Mucosa of descending colon (tissue), 3 donors: ENCODE data around the gene ABHD13. TPM values are rescaled to one million over a fixed set of nuclear protein-coding genes. Genes with fewer than 3 reads are reported as not detected.

ENCODE experiments used
- ATAC-seq: fragments of 200-7000 bp; cut with Tn5 transposase; one replicate; pipeline ENCODE4 v1.9.1; 2020; ENCODE audit warnings: mild to moderate bottlenecking, moderate library complexity
- DNase-seq, 3 donors: peaks; one replicate each; pipeline ENCODE4 v3.0.0-alpha.2; 2020
- H3K36me3 ChIP-seq: fragments of 200-600 bp; one replicate; pipeline ENCODE4 v1.8.0; 2021; ENCODE audit warnings: low read depth, mild to moderate bottlenecking
- H3K4me1 ChIP-seq: fragments of 200-600 bp; one replicate; pipeline ENCODE4 v1.8.0; 2021; ENCODE audit warnings: low read depth, mild to moderate bottlenecking
- H3K4me3 ChIP-seq: fragments of 200-600 bp; one replicate; pipeline ENCODE4 v1.8.0; 2021; ENCODE audit warnings: mild to moderate bottlenecking
- H3K9me3 ChIP-seq: fragments of 200-600 bp; one replicate; pipeline ENCODE4 v1.8.0; 2021; ENCODE audit warnings: mild to moderate bottlenecking
- intact Hi-C, 2 donors: fragments of 100-400 bp; cut with DNase I in 1 of 2; cut with micrococcal nuclease in 1 of 2; formaldehyde crosslinking; loops; one replicate each; pipeline versions ENCODE4 v1.11.0 to v1.11.1; 2022; cut with DNase I, micrococcal nuclease
- long read RNA-seq, 2 donors: library from polyadenylated mRNA; unstranded; transcript quantifications; one replicate each; pipeline ENCODE4 v2.0.0, GENCODE V29; 2019 to 2021
- total RNA-seq, 3 donors: library from RNA; stranded (reverse); fragmentation: NEBNext Ultra II Directional in 2 of 3; extraction: Animal tissue kit (Norgen Biotek cat#: 25700) in 2 of 3; gene quantifications; one replicate each; pipeline versions ENCODE4 v1.2.1 to v1.2.4, GENCODE V29; 2021 to 2023
- TF ChIP-seq, protein P1 (sequence below): fragments of 200-600 bp; IDR thresholded peaks from one replicate; pipeline ENCODE4 v1.8.0; 2022; ENCODE audit warnings: antibody characterized with exemption, mild to moderate bottlenecking
- donor health status: DM: no; HTN: no; CAD: no; lungs with moderate emphysema.
- donor health status: DM: no; HTN: no; CAD: no.
- donor health status: DM: no; HTN: yes; CAD: no.

ABHD13 gene
- 10 to 100 TPM in 1 of 3 donors, 1 to 10 TPM in 2; 8.4 to 10.3 (median 9.4) TPM for total RNA-seq
- long read RNA-seq, donor 1, full-length matches to known transcripts = 13 of 14 reads
- long read RNA-seq, donor 1, partial matches to known transcripts = 0 of 14 reads
- long read RNA-seq, donor 1, other reads (novel, unspliced or antisense) = 1 of 14 reads
- long read RNA-seq, donor 2, full-length matches to known transcripts = 11 of 12 reads
- long read RNA-seq, donor 2, partial matches to known transcripts = 0 of 12 reads
- long read RNA-seq, donor 2, other reads (novel, unspliced or antisense) = 1 of 12 reads

DNA sequence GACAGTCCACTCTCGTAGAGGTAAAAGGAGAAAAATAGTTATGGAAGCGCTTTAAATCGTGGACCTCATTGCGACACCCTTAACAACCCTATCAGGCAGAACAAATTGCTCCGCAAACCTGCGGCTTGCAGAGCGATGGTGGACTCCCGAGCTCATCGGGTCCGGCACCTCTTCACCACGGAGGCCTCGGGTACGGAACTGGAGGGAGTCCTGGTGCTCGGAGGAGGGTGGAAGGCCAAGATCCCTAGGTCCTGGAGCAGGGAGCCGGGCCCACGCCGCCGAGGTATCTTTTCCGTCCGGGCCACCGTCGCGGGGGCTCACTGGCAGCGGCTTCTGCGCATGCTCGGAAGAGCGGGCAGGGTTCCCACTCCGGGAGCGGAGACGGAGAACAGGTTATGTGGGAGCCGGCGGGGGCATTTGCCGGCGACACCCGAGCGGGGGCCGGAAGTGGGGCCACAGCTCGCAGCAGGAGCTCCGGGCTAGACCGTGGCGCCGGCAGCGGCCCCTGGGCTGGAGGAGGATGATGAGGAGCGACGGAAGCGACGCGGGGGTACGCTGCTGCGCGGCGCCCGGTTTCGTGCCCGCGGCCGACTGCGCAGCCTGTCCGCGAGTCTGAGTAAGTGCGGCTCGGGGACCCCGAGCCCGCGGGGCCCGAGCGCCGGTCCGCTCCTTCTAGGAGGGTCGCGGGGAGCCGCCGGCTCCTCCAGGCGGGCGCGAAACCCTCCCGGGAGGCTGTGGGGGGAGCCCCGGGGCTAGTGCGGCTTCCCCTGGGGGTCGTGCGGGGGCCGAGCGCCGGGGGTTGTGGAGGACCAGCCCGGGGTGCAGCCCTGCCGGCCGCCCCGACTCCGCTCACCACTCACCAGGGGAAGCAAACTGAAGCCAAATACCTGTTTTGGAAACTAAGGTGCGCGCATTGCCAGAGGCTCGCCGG is at the start of gene ABHD13:
TSS of gene ABHD13 (plus strand) at position 349 of the 931 bp plus-strand sequence. CDS start 10,827 bp downstream, outside the sequence.
- TF ChIP-seq, protein P1, sequence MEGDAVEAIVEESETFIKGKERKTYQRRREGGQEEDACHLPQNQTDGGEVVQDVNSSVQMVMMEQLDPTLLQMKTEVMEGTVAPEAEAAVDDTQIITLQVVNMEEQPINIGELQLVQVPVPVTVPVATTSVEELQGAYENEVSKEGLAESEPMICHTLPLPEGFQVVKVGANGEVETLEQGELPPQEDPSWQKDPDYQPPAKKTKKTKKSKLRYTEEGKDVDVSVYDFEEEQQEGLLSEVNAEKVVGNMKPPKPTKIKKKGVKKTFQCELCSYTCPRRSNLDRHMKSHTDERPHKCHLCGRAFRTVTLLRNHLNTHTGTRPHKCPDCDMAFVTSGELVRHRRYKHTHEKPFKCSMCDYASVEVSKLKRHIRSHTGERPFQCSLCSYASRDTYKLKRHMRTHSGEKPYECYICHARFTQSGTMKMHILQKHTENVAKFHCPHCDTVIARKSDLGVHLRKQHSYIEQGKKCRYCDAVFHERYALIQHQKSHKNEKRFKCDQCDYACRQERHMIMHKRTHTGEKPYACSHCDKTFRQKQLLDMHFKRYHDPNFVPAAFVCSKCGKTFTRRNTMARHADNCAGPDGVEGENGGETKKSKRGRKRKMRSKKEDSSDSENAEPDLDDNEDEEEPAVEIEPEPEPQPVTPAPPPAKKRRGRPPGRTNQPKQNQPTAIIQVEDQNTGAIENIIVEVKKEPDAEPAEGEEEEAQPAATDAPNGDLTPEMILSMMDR = no peak
- intact Hi-C loops = no loop called here
- peak; percentile 92 to 95 (median 93) for DNase-seq
- H3K9me3 ChIP-seq = no peaks in the 10 kb centered on the region
- peak; percentile 92 for ATAC-seq
- H3K36me3 ChIP-seq = no peaks in the 10 kb centered on the region
- peak within 1 kb of the TSS; percentile 98 for H3K4me3 ChIP-seq
- peaks cover 34% of the 10 kb centered on the region for H3K4me1 ChIP-seq

DNA sequence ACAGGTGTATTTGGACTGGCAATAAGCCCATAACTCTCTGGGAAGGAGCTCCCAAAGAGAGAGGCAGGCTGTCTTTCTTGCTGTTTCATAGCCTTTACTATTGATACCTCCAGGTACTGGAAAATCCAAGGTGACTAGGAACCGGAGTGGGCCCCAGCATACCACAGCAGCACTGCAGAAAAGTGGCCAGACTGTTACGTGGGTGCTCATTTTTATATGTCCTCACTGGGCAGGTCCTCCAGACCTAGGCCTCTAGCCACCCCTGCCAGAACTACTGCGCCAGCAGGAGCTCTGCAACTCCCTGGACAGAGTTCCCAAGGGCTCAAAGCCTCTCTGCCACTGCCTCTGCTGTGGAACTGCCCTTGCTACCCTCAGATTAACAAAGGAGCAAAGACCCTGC is 49.3 kb upstream of the ABHD13 start:
- DNase-seq = no peak
- ATAC-seq = no peak
- H3K4me1 ChIP-seq = no peaks in the 10 kb centered on the region

GRCh38 chr13:108176685-108177274 is 41.4 kb upstream of the ABHD13 start:
- Histone ChIP-seq H3K36me3 (no peaks in the 10 kb centered on the region), H3K4me1 (no peaks in the 10 kb centered on the region), H3K9me3 (no peaks in the 10 kb centered on the region), H3K4me3 (no peak overlapping the region)
- TF ChIP-seq, protein P1 = no peak
- DNase-seq = peak in 1 of 3 donors; percentile 69
- no peak for ATAC-seq
- intact Hi-C loops = no loop called here

More for the DNA sequence above, 49.3 kb upstream of the ABHD13 start:
- Histone ChIP-seq H3K36me3 (no peaks in the 10 kb centered on the region), H3K9me3 (no peaks in the 10 kb centered on the region), H3K4me3 (no peak overlapping the region)
- TF ChIP-seq, protein P1 = no peak
- intact Hi-C loops = no loop called here

DNA sequence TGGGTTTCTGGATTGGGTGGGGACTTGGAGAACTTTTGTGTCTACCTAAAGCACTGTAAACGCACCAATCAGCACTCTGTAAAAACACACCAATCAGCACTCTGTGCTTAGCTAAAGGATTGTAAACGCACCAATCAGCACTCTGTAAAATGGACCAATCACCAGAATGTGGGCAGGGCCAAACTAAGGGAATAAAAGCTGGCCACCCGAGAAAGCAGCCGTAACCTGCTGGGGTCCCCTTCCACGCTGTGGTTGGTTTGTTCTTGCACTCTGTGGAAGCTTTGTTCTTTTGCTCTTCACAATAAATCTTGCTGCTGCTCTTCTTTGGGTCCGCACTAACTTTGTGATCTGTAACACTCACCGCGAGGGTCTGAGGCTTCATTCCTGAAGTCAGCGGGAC is 40.1 kb upstream of the ABHD13 start:
- DNase-seq (no peak), ATAC-seq (no peak)
- no peak overlapping the region for H3K4me3 ChIP-seq
- no peaks in the 10 kb centered on the region for H3K36me3 ChIP-seq
- H3K4me1 ChIP-seq = no peaks in the 10 kb centered on the region
- no peaks in the 10 kb centered on the region for H3K9me3 ChIP-seq
- TF ChIP-seq, protein P1 = no peak
- intact Hi-C loops = no loop called here

DNA sequence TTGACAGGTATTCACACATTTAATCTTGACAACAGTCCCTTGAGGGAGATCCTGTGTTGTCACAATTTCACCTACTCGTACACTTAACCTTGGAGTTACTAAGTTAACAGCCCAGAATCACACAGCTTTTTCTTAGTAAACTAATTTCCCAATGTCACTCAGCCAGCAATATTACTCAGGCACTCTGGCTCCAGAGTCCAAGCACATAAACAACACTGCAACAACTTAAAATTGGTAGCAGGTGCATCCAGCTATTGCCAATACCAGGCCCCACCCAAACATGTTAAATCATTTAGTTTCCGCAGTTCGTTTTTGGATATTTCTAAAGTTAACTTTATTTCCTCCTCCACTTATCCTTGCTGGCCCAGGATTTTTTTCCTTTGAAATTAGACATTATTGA is 35.5 kb upstream of the ABHD13 start:
- intact Hi-C loops = no loop called here
- Histone ChIP-seq H3K9me3 (no peaks in the 10 kb centered on the region), H3K4me1 (no peaks in the 10 kb centered on the region), H3K4me3 (no peak overlapping the region), H3K36me3 (no peaks in the 10 kb centered on the region)
- DNase-seq (peak in 1 of 3 donors; percentile 7), ATAC-seq (peak; percentile 75)
- TF ChIP-seq, protein P1 = no peak
